Peyer's patch (tissue), 4 donors: ENCODE results near the gene SREBF2. TPM values are rescaled to one million over a fixed set of nuclear protein-coding genes. Genes with fewer than 3 reads are reported as not detected.
A peak's percentile ranks its signal among the peaks of the same experiment; 100 is the strongest.
"Not testable (repeated sequence)": the region's sequence is repeated elsewhere in the genome, so short reads cannot be mapped to it uniquely, and the experiment has no call there.

Experiments
- DNase-seq, 3 donors: peaks; one replicate each; pipeline ENCODE4 v3.0.0-alpha.2; 2017 to 2019
- H3K27ac ChIP-seq, 4 donors: fragments of 200-600 bp; sonication (generic); one replicate each; pipeline ENCODE4 v1.5.1; 2016 to 2019
- H3K27me3 ChIP-seq, 2 donors: fragments of 200-600 bp; sonication (generic); one replicate each; pipeline ENCODE4 v1.5.1; 2019
- H3K36me3 ChIP-seq, 3 donors: fragments of 200-600 bp; sonication (generic); one replicate each; pipeline ENCODE4 v1.5.1; 2016 to 2019
- H3K4me1 ChIP-seq, 4 donors: fragments of 200-600 bp; sonication (generic); one replicate each; pipeline ENCODE4 v1.5.1; 2016 to 2019
- H3K4me3 ChIP-seq, 4 donors: fragments of 200-600 bp; sonication (generic); 1 replicate in 3 of 4; 2 replicates in 1 of 4; pipeline ENCODE4 v1.5.1; 2016 to 2019; ENCODE audit warnings: mild to moderate bottlenecking in 1 of 4
- H3K9me3 ChIP-seq, 4 donors: fragments of 200-600 bp; sonication (generic); one replicate each; pipeline ENCODE4 v1.5.1; 2016 to 2019; ENCODE audit warnings: mild to moderate bottlenecking in 1 of 4
- POLR2A ChIP-seq, 2 donors: fragments of 450-650 bp; IDR thresholded peaks; one replicate each; pipeline ENCODE4 v1.5.1; 2017; ENCODE audit warnings: antibody characterized with exemption in 2 of 2, mild to moderate bottlenecking in 2 of 2, moderate library complexity in 2 of 2
- total RNA-seq, 4 donors: library from RNA; depleted of rRNA; stranded (reverse); fragments of >200 nt; gene quantifications; one replicate each; pipeline ENCODE4 v1.1.0, GENCODE V29; 2016
- TF ChIP-seq, protein P1 (sequence below), 6 experiments: fragments of 450-650 bp in 4 of 6; fragments of 200-600 bp in 2 of 6; sonication (generic) in 1 of 6; IDR thresholded peaks; one replicate each; pipeline ENCODE4 v1.5.1; 2017 to 2019; ENCODE audit warnings: antibody characterized with exemption in 6 of 6, mild to moderate bottlenecking in 3 of 6, moderate library complexity in 1 of 6

Gene SREBF2
- total RNA-seq, 4 donors from 2014 or later: 66.0 to 221 (median 144) TPM

DNA sequence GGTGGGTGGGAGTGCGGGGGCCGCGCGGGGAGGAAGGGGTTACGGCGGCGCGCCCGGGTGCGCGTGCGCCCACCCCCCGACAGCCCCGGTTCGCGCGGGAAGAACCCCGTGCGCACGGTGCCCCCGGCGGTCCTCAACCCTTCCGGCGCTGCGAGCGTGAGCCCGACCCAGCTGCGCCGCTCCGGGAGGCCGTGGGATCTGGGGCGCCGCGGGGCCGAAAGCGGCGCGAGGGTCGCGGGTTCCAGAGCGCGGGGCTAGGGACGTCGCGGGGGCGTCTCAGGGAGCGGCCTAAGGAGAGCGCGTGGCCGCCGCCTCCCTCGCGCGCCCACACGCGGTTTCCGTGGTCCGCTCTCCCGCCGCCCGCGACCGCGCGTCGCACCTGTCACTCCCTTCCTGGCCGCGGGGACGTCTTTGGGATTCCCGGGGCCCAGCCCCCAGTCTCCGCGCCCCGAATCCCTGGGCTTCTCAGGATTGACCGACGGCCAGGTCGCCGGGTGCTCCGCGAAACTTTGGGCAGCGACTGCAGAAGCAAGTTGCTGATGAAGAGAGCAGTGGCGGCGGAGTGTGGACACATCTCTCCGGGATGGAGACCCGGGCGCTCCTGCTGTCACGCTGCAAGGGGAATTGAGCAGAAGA lies 582 bp downstream of the SREBF2 start:
- Histone ChIP-seq H3K9me3 (no peaks in the 10 kb centered on the region), H3K27me3 (no peaks in the 10 kb centered on the region), H3K4me1 (peaks cover 0 to 25% (median 0%) of the 10 kb centered on the region in 4 donors), H3K4me3 (peak overlapping the region; percentile 66 to 96 (median 86)), H3K27ac (peak overlapping the region; percentile 91 to 97 (median 96)), H3K36me3 (peaks cover 0 to 15% (median 0%) of the 10 kb centered on the region in 3 donors)
- DNase-seq: peak; percentile 54 to 74 (median 73)
- TF ChIP-seq POLR2A (IDR thresholded peaks at IDR 0.05): no peak
- TF ChIP-seq, protein P1, sequence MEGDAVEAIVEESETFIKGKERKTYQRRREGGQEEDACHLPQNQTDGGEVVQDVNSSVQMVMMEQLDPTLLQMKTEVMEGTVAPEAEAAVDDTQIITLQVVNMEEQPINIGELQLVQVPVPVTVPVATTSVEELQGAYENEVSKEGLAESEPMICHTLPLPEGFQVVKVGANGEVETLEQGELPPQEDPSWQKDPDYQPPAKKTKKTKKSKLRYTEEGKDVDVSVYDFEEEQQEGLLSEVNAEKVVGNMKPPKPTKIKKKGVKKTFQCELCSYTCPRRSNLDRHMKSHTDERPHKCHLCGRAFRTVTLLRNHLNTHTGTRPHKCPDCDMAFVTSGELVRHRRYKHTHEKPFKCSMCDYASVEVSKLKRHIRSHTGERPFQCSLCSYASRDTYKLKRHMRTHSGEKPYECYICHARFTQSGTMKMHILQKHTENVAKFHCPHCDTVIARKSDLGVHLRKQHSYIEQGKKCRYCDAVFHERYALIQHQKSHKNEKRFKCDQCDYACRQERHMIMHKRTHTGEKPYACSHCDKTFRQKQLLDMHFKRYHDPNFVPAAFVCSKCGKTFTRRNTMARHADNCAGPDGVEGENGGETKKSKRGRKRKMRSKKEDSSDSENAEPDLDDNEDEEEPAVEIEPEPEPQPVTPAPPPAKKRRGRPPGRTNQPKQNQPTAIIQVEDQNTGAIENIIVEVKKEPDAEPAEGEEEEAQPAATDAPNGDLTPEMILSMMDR (IDR thresholded peaks at IDR 0.05): peak in 2 of 6 experiments; percentile 20 to 21

DNA sequence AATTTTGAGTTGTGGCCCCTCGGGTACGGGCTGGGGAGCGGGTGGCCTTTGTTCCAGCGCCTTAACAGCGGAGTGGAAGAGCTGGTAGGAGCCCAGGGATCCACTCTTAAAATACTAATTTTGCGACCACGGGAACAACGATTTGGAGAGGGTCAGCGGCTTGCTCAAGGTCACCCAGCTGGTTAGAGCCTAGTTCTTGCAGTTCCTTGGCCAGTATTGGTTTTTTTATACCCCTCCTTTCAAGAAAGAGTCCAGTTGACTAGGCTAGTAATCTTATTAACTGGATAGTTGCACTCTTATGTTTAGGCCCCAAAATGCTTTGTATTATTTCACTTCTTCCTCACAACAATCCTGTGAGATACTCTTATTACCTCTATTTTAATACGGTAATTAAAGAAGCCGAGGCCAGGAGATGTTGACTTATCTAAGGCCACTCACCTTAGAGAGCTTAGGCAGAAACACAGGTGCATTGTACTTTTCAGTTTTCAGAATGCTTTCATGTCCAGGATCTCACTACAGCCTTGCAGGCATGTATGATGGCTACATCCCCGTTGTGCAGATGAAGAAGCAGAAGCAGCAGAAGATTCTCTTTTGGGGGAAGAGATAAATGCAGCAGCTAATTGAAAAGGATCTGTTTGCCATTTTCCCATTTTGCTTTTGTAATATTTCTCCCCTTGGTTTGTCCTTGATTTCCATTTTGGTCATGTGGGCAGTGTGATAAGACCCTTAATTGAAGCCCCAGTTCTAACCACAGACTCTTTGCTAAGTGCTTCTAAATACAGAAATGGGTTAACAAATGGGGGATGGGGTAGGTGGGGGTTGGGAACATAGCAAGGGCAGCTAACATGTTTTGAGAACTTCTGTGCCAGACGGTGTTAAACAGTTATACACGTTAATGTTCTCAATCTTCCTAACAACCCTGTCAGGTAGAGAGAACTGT lies 1.4 kb downstream of the SREBF2 start:
- H3K4me3 ChIP-seq: peak overlapping the region; percentile 66 to 96 (median 86)
- H3K27ac ChIP-seq: peak overlapping the region; percentile 91 to 97 (median 96)
- H3K4me1 ChIP-seq: peaks cover 0 to 31% (median 0%) of the 10 kb centered on the region in 4 donors
- H3K36me3 ChIP-seq: peaks cover 0 to 15% (median 0%) of the 10 kb centered on the region in 3 donors
- TF ChIP-seq, protein P1 (IDR thresholded peaks at IDR 0.05): no peak
- TF ChIP-seq POLR2A (IDR thresholded peaks at IDR 0.05): no peak
- H3K9me3 ChIP-seq: no peaks in the 10 kb centered on the region
- H3K27me3 ChIP-seq: no peaks in the 10 kb centered on the region
- DNase-seq: no peak

DNA sequence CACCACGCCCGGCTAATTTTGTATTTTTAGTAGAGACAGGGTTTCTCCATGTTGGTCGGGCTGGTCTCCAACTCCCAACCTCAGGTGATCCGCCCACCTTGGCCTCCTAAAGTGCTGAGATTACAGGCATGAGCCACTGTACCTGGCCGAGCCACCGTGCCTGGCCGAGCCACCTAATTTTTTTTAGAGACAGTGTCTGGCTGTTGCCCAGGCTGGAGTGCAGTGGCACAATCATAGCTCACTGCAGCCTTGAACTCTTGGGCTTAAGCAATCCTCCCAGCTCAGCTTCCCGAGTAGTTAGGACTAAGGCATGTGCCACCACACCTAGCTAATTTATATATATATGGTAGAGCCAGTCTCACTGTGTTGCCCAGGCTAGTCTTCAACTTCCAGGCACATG lies 2.6 kb downstream of the SREBF2 start:
- Histone ChIP-seq H3K36me3 (peaks cover 0 to 15% (median 0%) of the 10 kb centered on the region in 3 donors), H3K4me1 (peaks cover 0 to 31% (median 0%) of the 10 kb centered on the region in 4 donors)
- H3K27ac ChIP-seq, H3K4me3 ChIP-seq, DNase-seq, H3K27me3 ChIP-seq, H3K9me3 ChIP-seq: not testable (repeated sequence)

DNA sequence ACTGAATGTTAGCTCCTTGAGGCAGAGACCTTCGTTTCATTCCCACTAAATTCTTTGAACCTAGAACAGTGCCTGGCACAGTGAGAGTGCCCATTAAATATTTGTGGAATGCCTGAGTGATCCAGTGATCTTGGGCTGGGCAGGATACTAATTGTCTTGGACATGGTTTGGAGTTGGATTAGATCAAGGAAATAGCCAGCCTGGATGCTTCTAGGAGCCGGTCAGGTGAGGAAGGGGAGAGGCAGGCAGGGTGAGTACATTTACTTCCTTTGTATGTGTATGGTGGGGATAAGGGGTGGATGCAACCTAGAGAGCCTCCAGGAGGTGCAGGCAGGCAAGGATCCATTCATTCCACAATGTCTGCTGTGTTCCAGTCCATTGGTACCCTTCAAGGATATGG lies 3.6 kb downstream of the SREBF2 start:
- TF ChIP-seq, protein P1 (IDR thresholded peaks at IDR 0.05): no peak
- TF ChIP-seq POLR2A (IDR thresholded peaks at IDR 0.05): no peak
- Histone ChIP-seq H3K36me3 (peaks cover 0 to 15% (median 0%) of the 10 kb centered on the region in 3 donors), H3K9me3 (no peaks in the 10 kb centered on the region), H3K4me3 (no peak overlapping the region), H3K4me1 (peaks cover 0 to 41% (median 2%) of the 10 kb centered on the region in 4 donors), H3K27me3 (no peaks in the 10 kb centered on the region), H3K27ac (no peak overlapping the region)
- DNase-seq: no peak

DNA sequence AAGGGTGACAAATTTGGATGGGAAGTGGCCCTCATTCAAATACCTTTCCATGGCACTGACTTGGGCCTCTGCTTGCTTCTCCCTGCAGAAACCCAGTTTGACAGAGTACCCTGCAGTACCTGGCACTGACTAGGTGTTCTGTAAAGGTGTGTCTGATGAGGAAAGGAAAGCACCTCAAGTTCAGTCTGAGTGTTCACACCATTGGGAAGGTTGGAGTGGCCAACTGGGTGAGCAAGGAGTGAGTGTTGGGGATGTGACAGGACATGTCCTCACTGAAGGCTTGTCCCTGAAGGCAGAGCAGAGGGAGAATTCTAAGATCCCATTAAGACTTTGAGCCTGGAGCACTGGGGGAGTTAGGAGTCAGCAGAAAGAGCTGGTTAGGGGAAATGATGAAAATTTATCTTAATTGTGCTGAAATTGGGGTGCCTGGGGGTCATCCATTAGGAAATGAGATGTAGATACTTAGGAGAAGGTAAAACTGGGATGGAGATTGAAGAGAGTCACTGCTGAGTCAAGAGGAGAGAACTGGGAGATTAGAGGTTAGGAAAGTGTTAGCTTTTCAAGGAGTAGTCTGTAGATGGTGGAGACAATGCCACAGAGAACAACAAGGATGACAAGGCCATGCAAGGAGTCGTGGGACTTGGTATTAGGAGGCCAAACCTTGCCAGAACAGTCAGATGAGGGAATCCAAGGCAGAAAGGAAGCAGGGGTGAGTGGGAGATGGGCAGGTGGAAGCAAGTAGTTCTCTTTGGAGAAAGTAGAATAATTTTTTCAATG lies 6.1 kb downstream of the SREBF2 start:
- DNase-seq: no peak
- H3K4me3 ChIP-seq: no peak overlapping the region
- H3K4me1 ChIP-seq: peaks cover 0 to 55% (median 3%) of the 10 kb centered on the region in 4 donors
- H3K36me3 ChIP-seq: peaks cover 0 to 15% (median 0%) of the 10 kb centered on the region in 3 donors
- no peaks in the 10 kb centered on the region for H3K9me3 ChIP-seq
- TF ChIP-seq POLR2A (IDR thresholded peaks at IDR 0.05): no peak
- TF ChIP-seq, protein P1 (IDR thresholded peaks at IDR 0.05): no peak
- no peaks in the 10 kb centered on the region for H3K27me3 ChIP-seq
- H3K27ac ChIP-seq: no peak overlapping the region
